PC-3 (cell line): ENCODE data around the gene RAF1. TPM values are rescaled to one million over a fixed set of nuclear protein-coding genes. Genes with fewer than 3 reads are reported as not detected.
A peak's percentile ranks its signal among the peaks of the same experiment; 100 is the strongest.
"Not testable (repeated sequence)": the region's sequence is repeated elsewhere in the genome, so short reads cannot be mapped to it uniquely, and the experiment has no call there.

ENCODE experiments used
- ATAC-seq: fragments of 200-7000 bp; cut with Tn5 transposase; 2 replicates; pipeline ENCODE4 v1.9.1; 2020; ENCODE audit warnings: mild to moderate bottlenecking, moderate library complexity
- BruUV-seq: library from RNA; stranded (reverse); fragments of 400-500 nt; replicated peaks from 2 replicates; lab custom pipeline; 2021; lab: Mats Ljungman, UMichigan
- CTCF ChIA-PET: fragments of 300-600 bp; sonication (Branson Sonifier 250); formaldehyde crosslinking; loops from one replicate; lab custom pipeline; 2022; ENCODE audit warnings: antibody characterized with exemption; lab: Charles Lee
- POLR2A ChIA-PET: fragments of 300-600 bp; sonication (Branson Sonifier 250); formaldehyde crosslinking; loops from one replicate; lab custom pipeline; 2022; ENCODE audit warnings: antibody characterized with exemption; ENCODE audit not compliant: unreplicated experiment; lab: Charles Lee
- DNase-seq: peaks from one replicate; pipeline ENCODE4 v3.0.0-alpha.2; 2015
- H2AFZ ChIP-seq: fragments of 300-600 bp; sonication (generic); 2 replicates; pipeline ENCODE4 v1.6.0; 2016; ENCODE audit warnings: antibody characterized with exemption, low read length
- H3F3A ChIP-seq: fragments of 300-600 bp; sonication (generic); one replicate; pipeline ENCODE4 v1.6.0; 2017; ENCODE audit warnings: antibody characterized with exemption, low read length, control low read depth, mild to moderate bottlenecking; ENCODE audit not compliant: unreplicated experiment
- H3K27ac ChIP-seq: fragments of 300-600 bp; sonication (generic); 2 replicates; pipeline ENCODE4 v1.5.1; 2016; ENCODE audit warnings: mild to moderate bottlenecking, low read length
- H3K27me3 ChIP-seq: fragments of 300-600 bp; sonication (generic); 2 replicates; pipeline ENCODE4 v1.6.1; 2016; ENCODE audit warnings: low read length, mixed read lengths
- H3K36me3 ChIP-seq: fragments of 300-600 bp; sonication (generic); 2 replicates; pipeline ENCODE4 v1.6.1; 2016; ENCODE audit warnings: low read depth, mixed run types, low read length, mixed read lengths
- H3K4me1 ChIP-seq: fragments of 300-600 bp; sonication (generic); 2 replicates; pipeline ENCODE4 v1.5.1; 2016; ENCODE audit warnings: low read length; ENCODE audit not compliant: insufficient read depth
- H3K4me2 ChIP-seq: fragments of 300-600 bp; sonication (generic); 2 replicates; pipeline ENCODE4 v1.6.0; 2016; ENCODE audit warnings: low read length
- H3K4me3 ChIP-seq: fragments of 300-600 bp; sonication (generic); 2 replicates; pipeline ENCODE4 v1.5.1; 2016; ENCODE audit warnings: mild to moderate bottlenecking, low read length, mixed read lengths
- H3K79me2 ChIP-seq: fragments of 300-600 bp; sonication (generic); 2 replicates; pipeline ENCODE4 v1.6.1; 2017; ENCODE audit warnings: low read length, mixed read lengths
- H3K9ac ChIP-seq: fragments of 300-600 bp; sonication (generic); 2 replicates; pipeline ENCODE4 v1.6.0; 2016; ENCODE audit warnings: mild to moderate bottlenecking, low read length
- H3K9me2 ChIP-seq: fragments of 300-600 bp; sonication (generic); replicated peaks from 2 replicates; pipeline ENCODE4 v1.6.1; 2016; ENCODE audit warnings: mixed run types, low read length, mixed read lengths
- H3K9me3 ChIP-seq: fragments of 300-600 bp; sonication (generic); 2 replicates; pipeline ENCODE4 v1.6.1; 2016; ENCODE audit warnings: low read length, mixed read lengths
- H4K20me1 ChIP-seq: fragments of 300-600 bp; sonication (generic); 2 replicates; pipeline ENCODE4 v1.6.1; 2016; ENCODE audit warnings: low read length, mixed read lengths
- CTCF ChIP-seq: fragments of 300-600 bp; sonication (generic); conservative IDR thresholded peaks from 2 replicates; pipeline ENCODE4 v1.5.1; 2017; ENCODE audit warnings: antibody characterized with exemption, low read depth, mild to moderate bottlenecking, low read length
- EZH2 ChIP-seq: fragments of 300-600 bp; sonication (generic); IDR thresholded peaks from one replicate; pipeline ENCODE4 v1.6.1; 2017; ENCODE audit warnings: antibody characterized with exemption, mild to moderate bottlenecking, low read length; ENCODE audit not compliant: unreplicated experiment
- EZH2phosphoT487 ChIP-seq: fragments of 300-600 bp; sonication (generic); IDR thresholded peaks from 2 replicates; pipeline ENCODE4 v1.6.1; 2018; ENCODE audit warnings: mild to moderate bottlenecking, antibody characterized with exemption, low read length, borderline replicate concordance
- intact Hi-C: fragments of 100-400 bp; cut with micrococcal nuclease; formaldehyde crosslinking; loops from 2 replicates; pipeline ENCODE4 v1.9.0; 2023
- total RNA-seq: library from RNA; depleted of rRNA; stranded (reverse); fragments of >200 nt; gene quantifications from 2 replicates; pipeline ENCODE4 v1.2.3, GENCODE V29; 2014

RAF1 gene
- total RNA-seq, 1 experiment from 2014 or later: 130 TPM

- H3K4me2 ChIP-seq: no peak overlapping the region
- no peaks in the 10 kb centered on the region for H3K9me2 ChIP-seq
- H3K27me3 ChIP-seq: no peaks in the 10 kb centered on the region
- no peak overlapping the region for H2AFZ ChIP-seq
- CTCF ChIA-PET: no interaction called here
- no peak overlapping the region for H3K4me3 ChIP-seq
- no peak overlapping the region for H3K9ac ChIP-seq
- peaks cover 48% of the 10 kb centered on the region for H4K20me1 ChIP-seq
- H3K36me3 ChIP-seq: no peaks in the 10 kb centered on the region
- intact Hi-C loops: no loop called here
- H3F3A ChIP-seq: no peaks in the 10 kb centered on the region
- H3K9me3 ChIP-seq: no peaks in the 10 kb centered on the region
- no peak for DNase-seq
- H3K79me2 ChIP-seq: peaks cover 93% of the 10 kb centered on the region
- POLR2A ChIA-PET: no interaction called here
- H3K27ac ChIP-seq: no peak overlapping the region
- BruUV-seq: no TSS peak
- no peak for TF ChIP-seq CTCF
- no peak for TF ChIP-seq EZH2phosphoT487
- TF ChIP-seq EZH2: no peak
- ATAC-seq: no peak
- peaks cover 11% of the 10 kb centered on the region for H3K4me1 ChIP-seq
Measured at GRCh38 chr3:12643010-12643380, 20.9 kb downstream of the RAF1 start.

GRCh38 chr3:12640853-12641252 lies 23.1 kb downstream of the RAF1 start:
- BruUV-seq, H3K36me3 ChIP-seq, intact Hi-C loops, H3K4me3 ChIP-seq, H3F3A ChIP-seq, H3K9ac ChIP-seq, H3K27ac ChIP-seq, H2AFZ ChIP-seq, H3K4me2 ChIP-seq, H3K9me3 ChIP-seq, DNase-seq, POLR2A ChIA-PET, ATAC-seq, CTCF ChIA-PET, H3K27me3 ChIP-seq, H3K9me2 ChIP-seq: not testable (repeated sequence)
- Histone ChIP-seq H3K4me1 (peaks cover 12% of the 10 kb centered on the region), H4K20me1 (peaks cover 46% of the 10 kb centered on the region), H3K79me2 (peaks cover 93% of the 10 kb centered on the region)

GRCh38 chr3:12638105-12638504 lies 25.8 kb downstream of the RAF1 start:
- Histone ChIP-seq H3K4me1 (peaks cover 12% of the 10 kb centered on the region), H3K36me3 (no peaks in the 10 kb centered on the region; the same call in 1 of the 2 replicates), H3K79me2 (peaks cover 93% of the 10 kb centered on the region), H4K20me1 (peaks cover 25% of the 10 kb centered on the region), H2AFZ (no peak overlapping the region), H3K9me2 (no peaks in the 10 kb centered on the region), H3F3A (no peaks in the 10 kb centered on the region), H3K4me2 (peak overlapping the region; percentile 16; the same call in 1 of the 2 replicates), H3K9me3 (no peaks in the 10 kb centered on the region), H3K9ac (no peak overlapping the region), H3K27me3 (no peaks in the 10 kb centered on the region), H3K4me3 (no peak overlapping the region), H3K27ac (no peak overlapping the region)
- intact Hi-C loops: no loop called here
- ATAC-seq (peak; percentile 97), DNase-seq (peak; percentile 75)
- ChIA-PET CTCF (no interaction called here), POLR2A (no interaction called here)
- BruUV-seq: no TSS peak
- TF ChIP-seq EZH2phosphoT487 (no peak), EZH2 (no peak), CTCF (no peak)
